ENCODE results near the gene TMEM132C. TPM values are rescaled to one million over a fixed set of nuclear protein-coding genes. Genes with fewer than 3 reads are reported as not detected.

Gene TMEM132C
- total RNA-seq, 1 donor: not detected

DNA sequence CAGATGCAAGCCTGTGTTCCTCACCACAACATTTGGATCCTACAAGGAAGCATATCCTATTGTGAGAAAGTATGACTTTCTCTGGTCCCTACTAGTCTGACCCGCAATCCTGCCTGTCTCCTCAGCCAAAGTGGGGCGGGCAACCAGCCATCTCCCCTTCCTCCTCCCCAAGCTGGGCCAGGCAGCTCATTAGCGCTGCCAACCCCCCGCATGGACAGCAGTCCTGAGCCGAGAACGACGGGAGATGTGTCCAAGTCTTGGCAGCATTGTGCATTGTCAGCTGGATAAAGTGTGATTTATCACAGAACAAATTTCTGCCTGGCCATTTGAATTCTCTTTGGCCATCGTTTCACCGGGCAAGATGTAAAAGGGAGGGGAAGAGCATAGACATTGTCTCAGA is 417.4 kb downstream of the TMEM132C start:
- TF ChIP-seq, protein P1, sequence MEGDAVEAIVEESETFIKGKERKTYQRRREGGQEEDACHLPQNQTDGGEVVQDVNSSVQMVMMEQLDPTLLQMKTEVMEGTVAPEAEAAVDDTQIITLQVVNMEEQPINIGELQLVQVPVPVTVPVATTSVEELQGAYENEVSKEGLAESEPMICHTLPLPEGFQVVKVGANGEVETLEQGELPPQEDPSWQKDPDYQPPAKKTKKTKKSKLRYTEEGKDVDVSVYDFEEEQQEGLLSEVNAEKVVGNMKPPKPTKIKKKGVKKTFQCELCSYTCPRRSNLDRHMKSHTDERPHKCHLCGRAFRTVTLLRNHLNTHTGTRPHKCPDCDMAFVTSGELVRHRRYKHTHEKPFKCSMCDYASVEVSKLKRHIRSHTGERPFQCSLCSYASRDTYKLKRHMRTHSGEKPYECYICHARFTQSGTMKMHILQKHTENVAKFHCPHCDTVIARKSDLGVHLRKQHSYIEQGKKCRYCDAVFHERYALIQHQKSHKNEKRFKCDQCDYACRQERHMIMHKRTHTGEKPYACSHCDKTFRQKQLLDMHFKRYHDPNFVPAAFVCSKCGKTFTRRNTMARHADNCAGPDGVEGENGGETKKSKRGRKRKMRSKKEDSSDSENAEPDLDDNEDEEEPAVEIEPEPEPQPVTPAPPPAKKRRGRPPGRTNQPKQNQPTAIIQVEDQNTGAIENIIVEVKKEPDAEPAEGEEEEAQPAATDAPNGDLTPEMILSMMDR (IDR thresholded peaks at IDR 0.05; ENCODE audit: insufficient read depth, low read length): no peak
- no peak for DNase-seq (ENCODE audit: low read depth)
- H3K4me3 ChIP-seq (ENCODE audit: low read depth, low read length): no peak overlapping the region

DNA sequence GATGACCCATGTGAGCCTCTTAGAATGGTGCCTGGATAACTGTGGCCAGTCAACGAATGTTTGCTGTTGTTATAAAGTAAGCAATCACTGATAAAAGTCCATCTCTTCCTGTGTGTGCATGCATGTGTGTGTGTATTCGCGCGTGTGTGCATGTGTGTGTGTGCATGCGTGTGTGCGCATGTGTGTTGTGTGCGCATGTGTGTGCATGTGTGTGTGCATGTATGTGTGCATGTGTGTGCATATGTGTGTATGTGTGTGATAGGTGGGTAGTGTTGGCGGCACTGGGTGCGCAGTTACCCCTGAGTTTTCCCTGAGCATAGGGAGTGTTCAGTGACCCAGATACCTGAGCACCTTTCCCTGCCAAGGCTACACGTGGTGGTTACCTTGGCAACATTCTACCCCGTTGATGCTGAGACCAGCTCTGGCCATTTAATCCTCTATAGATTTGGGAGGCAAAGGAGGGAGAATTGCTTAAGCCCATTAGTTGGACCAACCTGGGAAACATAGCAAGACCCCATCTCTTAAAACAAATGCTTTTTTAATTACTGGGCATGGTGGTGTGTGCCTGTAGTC is 419.0 kb downstream of the TMEM132C start:
- H3K4me3 ChIP-seq (ENCODE audit: low read depth, low read length): no peak overlapping the region
- TF ChIP-seq, protein P1 (IDR thresholded peaks at IDR 0.05; ENCODE audit: insufficient read depth, low read length): no peak
- no peak for DNase-seq (ENCODE audit: low read depth)

DNA sequence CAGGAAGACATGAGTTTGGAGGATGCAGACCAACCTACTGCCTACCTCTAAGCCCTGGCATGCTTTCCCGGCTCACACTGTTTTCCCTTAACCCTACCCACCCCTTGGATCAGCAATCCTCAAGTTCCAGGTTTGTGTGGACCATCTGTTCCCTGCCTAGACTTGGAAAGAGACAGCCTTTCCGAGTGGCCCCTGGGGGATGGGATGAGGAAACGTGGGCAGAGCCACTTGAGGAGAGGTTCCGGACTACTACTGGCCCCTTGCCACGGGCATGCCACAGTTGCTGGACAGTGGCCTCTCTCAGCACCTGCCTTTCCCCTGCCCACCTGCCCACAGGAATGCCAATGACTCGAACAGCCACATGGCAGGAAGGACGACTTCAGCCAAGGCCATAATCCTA is 420.9 kb downstream of the TMEM132C start:
- TF ChIP-seq, protein P1 (IDR thresholded peaks at IDR 0.05; ENCODE audit: insufficient read depth, low read length): no peak
- H3K4me3 ChIP-seq (ENCODE audit: low read depth, low read length): no peak overlapping the region
- no peak for DNase-seq (ENCODE audit: low read depth)

DNA sequence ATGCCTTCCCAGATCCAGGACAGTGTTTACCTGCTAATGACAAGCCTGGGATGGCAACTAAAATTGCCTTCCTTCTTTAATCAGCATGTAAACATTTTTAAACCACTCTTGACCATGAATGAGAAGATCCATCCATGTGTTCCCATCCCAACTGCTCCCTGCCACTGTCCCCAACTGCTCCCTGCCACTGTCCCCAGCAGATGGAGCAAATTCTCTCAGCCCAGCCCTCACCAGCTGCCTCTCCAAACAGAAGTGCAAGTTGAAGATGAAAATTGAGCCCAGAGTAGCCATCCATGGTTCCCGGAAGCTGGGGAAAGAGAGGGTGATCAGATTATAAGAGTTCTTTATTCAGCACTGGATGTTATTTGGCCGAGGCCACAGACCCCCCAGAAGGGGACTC is 423.7 kb downstream of the TMEM132C start:
- DNase-seq (ENCODE audit: low read depth): no peak
- TF ChIP-seq, protein P1 (IDR thresholded peaks at IDR 0.05; ENCODE audit: insufficient read depth, low read length): no peak
- no peak overlapping the region for H3K4me3 ChIP-seq (ENCODE audit: low read depth, low read length)

DNA sequence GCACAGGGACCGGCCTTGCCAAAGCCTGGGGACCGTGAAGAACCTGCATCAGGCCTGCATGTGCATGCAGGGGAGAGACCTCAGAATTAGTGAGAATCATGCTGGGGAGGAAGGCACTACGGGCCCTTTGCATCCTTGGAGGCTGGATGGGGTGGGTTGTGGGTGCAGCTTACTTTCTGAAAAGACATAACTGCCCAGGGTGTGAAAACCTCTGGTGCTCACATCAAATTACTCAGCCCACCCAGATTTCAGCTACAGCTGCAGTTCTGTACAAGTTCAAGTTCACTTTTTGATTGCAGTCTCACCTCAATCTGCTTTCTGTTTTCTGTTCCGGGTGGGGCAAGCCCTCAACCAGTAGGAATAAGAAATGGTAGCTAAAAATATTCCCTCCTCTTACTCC is 426.1 kb downstream of the TMEM132C start:
- DNase-seq (ENCODE audit: low read depth): no peak
- no peak overlapping the region for H3K4me3 ChIP-seq (ENCODE audit: low read depth, low read length)
- TF ChIP-seq, protein P1 (IDR thresholded peaks at IDR 0.05; ENCODE audit: insufficient read depth, low read length): no peak

DNA sequence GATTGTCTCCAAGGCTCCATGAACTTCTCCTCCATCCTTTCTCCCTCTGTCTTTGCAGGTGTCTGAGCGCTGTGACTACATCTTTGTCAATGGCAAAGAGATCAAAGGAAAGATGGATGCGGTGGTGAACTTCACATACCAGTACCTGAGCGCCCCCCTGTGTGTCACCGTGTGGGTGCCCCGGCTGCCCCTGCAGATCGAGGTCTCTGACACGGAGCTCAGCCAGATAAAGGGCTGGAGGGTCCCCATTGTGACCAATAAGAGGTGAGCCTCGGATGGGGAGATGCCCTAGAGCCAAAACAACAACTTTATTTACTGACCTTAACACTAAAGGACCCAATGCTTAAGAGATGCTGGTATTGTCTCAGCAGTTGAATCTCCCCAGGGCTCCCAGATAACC is 426.8 kb downstream of the TMEM132C start:
- no peak for DNase-seq (ENCODE audit: low read depth)
- TF ChIP-seq, protein P1 (IDR thresholded peaks at IDR 0.05; ENCODE audit: insufficient read depth, low read length): no peak
- no peak overlapping the region for H3K4me3 ChIP-seq (ENCODE audit: low read depth, low read length)

DNA sequence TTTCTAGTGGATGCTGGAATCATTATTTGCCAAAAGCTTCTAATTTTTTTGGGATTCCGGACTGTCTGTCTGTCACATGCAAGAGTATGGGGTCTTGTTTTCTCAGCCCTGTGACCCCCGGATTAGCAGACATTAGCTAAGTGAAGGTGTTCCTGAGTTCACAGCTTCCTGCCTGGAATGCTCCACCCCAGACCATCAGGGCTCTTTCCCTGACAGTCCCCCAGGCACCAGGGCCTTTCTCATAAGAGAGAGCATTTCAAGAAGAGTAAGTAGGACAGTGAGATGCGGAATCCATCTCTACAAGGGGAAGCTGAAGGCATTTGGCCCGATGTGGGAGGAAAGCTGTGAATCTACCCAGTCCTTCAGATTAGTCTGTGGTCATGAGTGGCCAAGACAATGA is 427.5 kb downstream of the TMEM132C start:
- TF ChIP-seq, protein P1 (IDR thresholded peaks at IDR 0.05; ENCODE audit: insufficient read depth, low read length): no peak
- DNase-seq (ENCODE audit: low read depth): no peak
- H3K4me3 ChIP-seq (ENCODE audit: low read depth, low read length): no peak overlapping the region

Measured in fibroblast of the aortic adventitia (primary cell).